HepG2 (cell line): Measurements from ENCODE around the gene ELAVL3. TPM values are rescaled to one million over a fixed set of nuclear protein-coding genes. Genes with fewer than 3 reads are reported as not detected.
A peak's percentile ranks its signal among the peaks of the same experiment; 100 is the strongest.

ENCODE experiments used
- ARID3A ChIP-seq: IDR thresholded peaks from 2 replicates; pipeline ENCODE4 v1.6.1; 2012; ENCODE audit warnings: low read depth, low read length, improper control_type of control experiment
- BHLHE40 ChIP-seq: IDR thresholded peaks from 2 replicates; pipeline ENCODE4 v1.6.1; 2011; ENCODE audit warnings: low read length, improper control_type of control experiment
- NCOA1 ChIP-seq: sonication (generic); formaldehyde crosslinking; IDR thresholded peaks from 2 replicates; pipeline ENCODE4 v1.9.0; 2021; ENCODE audit warnings: missing genetic modification reagents
- RAD51 ChIP-seq: fragments of 450-650 bp; IDR thresholded peaks from 2 replicates; pipeline ENCODE4 v1.6.1; 2016; ENCODE audit warnings: borderline replicate concordance
- SAP130 ChIP-seq: IDR thresholded peaks from 2 replicates; pipeline ENCODE4 v1.6.1; 2016; ENCODE audit warnings: low read depth
- SNAI1 ChIP-seq: sonication (generic); formaldehyde crosslinking; IDR thresholded peaks from 2 replicates; pipeline ENCODE4 v1.5.0; 2020; ENCODE audit warnings: mild to moderate bottlenecking, missing genetic modification reagents, borderline replicate concordance
- TEAD3 ChIP-seq: optimal IDR thresholded peaks from 2 replicates; pipeline ENCODE3; 2016; ENCODE audit warnings: borderline replicate concordance
- U2AF2 ChIP-seq: fragments of 200-400 bp; formaldehyde crosslinking; IDR thresholded peaks from 2 replicates; pipeline ENCODE4 v1.6.1; 2017; ENCODE audit warnings: low read depth, mild to moderate bottlenecking, low read length
- USF2 ChIP-seq, 2 experiments: sonication (generic) in 1 of 2; formaldehyde crosslinking in 1 of 2; IDR thresholded peaks; 2 replicates each; pipeline versions ENCODE4 v1.5.1 to v1.6.1; 2011 to 2020; ENCODE audit warnings: borderline replicate concordance in 1 of 2, low read depth in 1 of 2, low read length in 1 of 2, mild to moderate bottlenecking in 1 of 2, missing genetic modification reagents in 1 of 2, moderate library complexity in 1 of 2
- ZBTB3 ChIP-seq: sonication (generic); formaldehyde crosslinking; IDR thresholded peaks from 2 replicates; pipeline ENCODE4 v1.4.0; 2020; ENCODE audit warnings: low read depth, mild to moderate bottlenecking, moderate library complexity, missing genetic modification reagents, borderline replicate concordance
- ZFP91 ChIP-seq: sonication (generic); formaldehyde crosslinking; IDR thresholded peaks from 2 replicates; pipeline ENCODE4 v1.9.0; 2022; ENCODE audit warnings: missing genetic modification reagents, mild to moderate bottlenecking, borderline replicate concordance
- ZMYM4 ChIP-seq: sonication (generic); formaldehyde crosslinking; IDR thresholded peaks from 2 replicates; pipeline ENCODE4 v1.8.1; 2023; ENCODE audit warnings: mild to moderate bottlenecking, missing genetic modification reagents
- ZNF251 ChIP-seq: sonication (generic); formaldehyde crosslinking; IDR thresholded peaks from 2 replicates; pipeline ENCODE4 v1.9.0; 2021; ENCODE audit warnings: mild to moderate bottlenecking, missing genetic modification reagents
- ZNF350 ChIP-seq: sonication (generic); formaldehyde crosslinking; IDR thresholded peaks from 2 replicates; pipeline ENCODE4 v1.4.0; 2020; ENCODE audit warnings: mild to moderate bottlenecking, low read depth, missing genetic modification reagents, borderline replicate concordance
- ZNF615 ChIP-seq: sonication (generic); formaldehyde crosslinking; IDR thresholded peaks from 2 replicates; pipeline ENCODE4 v1.5.0; 2020; ENCODE audit warnings: mild to moderate bottlenecking, missing genetic modification reagents, borderline replicate concordance
- ZNF7 ChIP-seq: IDR thresholded peaks from 2 replicates; pipeline ENCODE4 v1.6.1; 2016; ENCODE audit warnings: missing biosample characterization, missing genetic modification reagents
- ZNF777 ChIP-seq: sonication (generic); formaldehyde crosslinking; IDR thresholded peaks from 2 replicates; pipeline ENCODE4 v1.4.0; 2020; ENCODE audit warnings: missing genetic modification reagents
- polyA plus RNA-seq, 8 experiments: library from polyadenylated mRNA; depleted of rRNA in 3 of 8; stranded (reverse) in 7 of 8; unstranded in 1 of 8; fragments of >200 nt; fragmentation: Illumina TruSeq in 4 of 8; extraction: Trizol in 4 of 8; gene quantifications; 2 replicates each; pipeline versions ENCODE4 v1.2.1 to v1.2.3, GENCODE V29; 2011 to 2016; ENCODE audit warnings: low read depth in 4 of 8, missing spikeins in 1 of 8, mixed read lengths in 1 of 8; ENCODE audit not compliant: insufficient read depth in 1 of 8
- total RNA-seq, 5 experiments: library from RNA; depleted of rRNA; stranded (reverse); fragments of >200 nt; fragmentation: Illumina TruSeq; extraction: Trizol; gene quantifications; 2 replicates each; pipeline ENCODE4 v1.2.3, GENCODE V29; 2016; ENCODE audit warnings: low read depth in 1 of 5
- TF ChIP-seq, protein P1 (sequence below): sonication (generic); formaldehyde crosslinking; IDR thresholded peaks from 2 replicates; pipeline ENCODE4 v1.4.0; 2020; ENCODE audit warnings: missing genetic modification reagents
- TF ChIP-seq, protein P2 (sequence below): sonication (generic); formaldehyde crosslinking; IDR thresholded peaks from 2 replicates; pipeline ENCODE4 v1.4.0; 2020; ENCODE audit warnings: missing genetic modification reagents

Gene ELAVL3
- total and polyA plus RNA-seq, 2 of the 13 experiments (the other 11 are each of a cell fraction or from before 2014, with no cell fraction given): 0.03 TPM; not detected in 1

GRCh38 chr19:11530432-11530831 lies 49.6 kb upstream of the ELAVL3 start (continued):
- TF ChIP-seq, protein P1, sequence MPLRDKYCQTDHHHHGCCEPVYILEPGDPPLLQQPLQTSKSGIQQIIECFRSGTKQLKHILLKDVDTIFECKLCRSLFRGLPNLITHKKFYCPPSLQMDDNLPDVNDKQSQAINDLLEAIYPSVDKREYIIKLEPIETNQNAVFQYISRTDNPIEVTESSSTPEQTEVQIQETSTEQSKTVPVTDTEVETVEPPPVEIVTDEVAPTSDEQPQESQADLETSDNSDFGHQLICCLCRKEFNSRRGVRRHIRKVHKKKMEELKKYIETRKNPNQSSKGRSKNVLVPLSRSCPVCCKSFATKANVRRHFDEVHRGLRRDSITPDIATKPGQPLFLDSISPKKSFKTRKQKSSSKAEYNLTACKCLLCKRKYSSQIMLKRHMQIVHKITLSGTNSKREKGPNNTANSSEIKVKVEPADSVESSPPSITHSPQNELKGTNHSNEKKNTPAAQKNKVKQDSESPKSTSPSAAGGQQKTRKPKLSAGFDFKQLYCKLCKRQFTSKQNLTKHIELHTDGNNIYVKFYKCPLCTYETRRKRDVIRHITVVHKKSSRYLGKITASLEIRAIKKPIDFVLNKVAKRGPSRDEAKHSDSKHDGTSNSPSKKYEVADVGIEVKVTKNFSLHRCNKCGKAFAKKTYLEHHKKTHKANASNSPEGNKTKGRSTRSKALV (CRISPR knock-in tag): 0 out of 2 replicates have a peak, but pooled peaks have one; percentile 43
- TF ChIP-seq, protein P2, sequence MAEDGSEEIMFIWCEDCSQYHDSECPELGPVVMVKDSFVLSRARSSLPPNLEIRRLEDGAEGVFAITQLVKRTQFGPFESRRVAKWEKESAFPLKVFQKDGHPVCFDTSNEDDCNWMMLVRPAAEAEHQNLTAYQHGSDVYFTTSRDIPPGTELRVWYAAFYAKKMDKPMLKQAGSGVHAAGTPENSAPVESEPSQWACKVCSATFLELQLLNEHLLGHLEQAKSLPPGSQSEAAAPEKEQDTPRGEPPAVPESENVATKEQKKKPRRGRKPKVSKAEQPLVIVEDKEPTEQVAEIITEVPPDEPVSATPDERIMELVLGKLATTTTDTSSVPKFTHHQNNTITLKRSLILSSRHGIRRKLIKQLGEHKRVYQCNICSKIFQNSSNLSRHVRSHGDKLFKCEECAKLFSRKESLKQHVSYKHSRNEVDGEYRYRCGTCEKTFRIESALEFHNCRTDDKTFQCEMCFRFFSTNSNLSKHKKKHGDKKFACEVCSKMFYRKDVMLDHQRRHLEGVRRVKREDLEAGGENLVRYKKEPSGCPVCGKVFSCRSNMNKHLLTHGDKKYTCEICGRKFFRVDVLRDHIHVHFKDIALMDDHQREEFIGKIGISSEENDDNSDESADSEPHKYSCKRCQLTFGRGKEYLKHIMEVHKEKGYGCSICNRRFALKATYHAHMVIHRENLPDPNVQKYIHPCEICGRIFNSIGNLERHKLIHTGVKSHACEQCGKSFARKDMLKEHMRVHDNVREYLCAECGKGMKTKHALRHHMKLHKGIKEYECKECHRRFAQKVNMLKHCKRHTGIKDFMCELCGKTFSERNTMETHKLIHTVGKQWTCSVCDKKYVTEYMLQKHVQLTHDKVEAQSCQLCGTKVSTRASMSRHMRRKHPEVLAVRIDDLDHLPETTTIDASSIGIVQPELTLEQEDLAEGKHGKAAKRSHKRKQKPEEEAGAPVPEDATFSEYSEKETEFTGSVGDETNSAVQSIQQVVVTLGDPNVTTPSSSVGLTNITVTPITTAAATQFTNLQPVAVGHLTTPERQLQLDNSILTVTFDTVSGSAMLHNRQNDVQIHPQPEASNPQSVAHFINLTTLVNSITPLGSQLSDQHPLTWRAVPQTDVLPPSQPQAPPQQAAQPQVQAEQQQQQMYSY: no peak
- peak; percentile 46; the same call in 1 of the 2 replicates for TF ChIP-seq ZNF350
- no peak for TF ChIP-seq U2AF2
- peak; percentile 76 for TF ChIP-seq ZMYM4 (CRISPR knock-in tag)
- TF ChIP-seq ZNF615 (CRISPR knock-in tag): no peak
- TF ChIP-seq NCOA1 (CRISPR knock-in tag): no peak
- TF ChIP-seq USF2 (IDR thresholded peaks at IDR 0.05; ENCODE audit: low read depth, low read length): peak; percentile 67
- TF ChIP-seq USF2 (CRISPR knock-in tag; IDR thresholded peaks at IDR 0.05; ENCODE audit: borderline replicate concordance): peak; percentile 55; the same call in 1 of the 2 replicates
- no peak for TF ChIP-seq SNAI1 (CRISPR knock-in tag)
- 0 out of 2 replicates have a peak, but pooled peaks have one; percentile 20 for TF ChIP-seq ZFP91
- TF ChIP-seq ZNF7: no peak
- peak; percentile 99 for TF ChIP-seq SAP130 (CRISPR knock-in tag)
- TF ChIP-seq ZBTB3 (CRISPR knock-in tag): no peak
- TF ChIP-seq ARID3A: no peak
- TF ChIP-seq TEAD3 (CRISPR knock-in tag): peak; percentile 37
- 0 out of 2 replicates have a peak, but pooled peaks have one; percentile 42 for TF ChIP-seq ZNF251
- no peak for TF ChIP-seq RAD51
- TF ChIP-seq ZNF777 (CRISPR knock-in tag): no peak
- TF ChIP-seq BHLHE40: peak; percentile 92
